HG03039 (cell line): ENCODE data around the gene TMEM63C.
"Not testable (repeated sequence)": the region's sequence is repeated elsewhere in the genome, so short reads cannot be mapped to it uniquely, and the experiment has no call there.

Source experiments
- ATAC-seq: cut with Tn5 transposase; IDR thresholded peaks from one replicate; pipeline ENCODE4 v1.9.1; 2021; ENCODE audit warnings: mild to moderate bottlenecking, moderate library complexity; ENCODE audit not compliant: unreplicated experiment

The TMEM63C gene

DNA sequence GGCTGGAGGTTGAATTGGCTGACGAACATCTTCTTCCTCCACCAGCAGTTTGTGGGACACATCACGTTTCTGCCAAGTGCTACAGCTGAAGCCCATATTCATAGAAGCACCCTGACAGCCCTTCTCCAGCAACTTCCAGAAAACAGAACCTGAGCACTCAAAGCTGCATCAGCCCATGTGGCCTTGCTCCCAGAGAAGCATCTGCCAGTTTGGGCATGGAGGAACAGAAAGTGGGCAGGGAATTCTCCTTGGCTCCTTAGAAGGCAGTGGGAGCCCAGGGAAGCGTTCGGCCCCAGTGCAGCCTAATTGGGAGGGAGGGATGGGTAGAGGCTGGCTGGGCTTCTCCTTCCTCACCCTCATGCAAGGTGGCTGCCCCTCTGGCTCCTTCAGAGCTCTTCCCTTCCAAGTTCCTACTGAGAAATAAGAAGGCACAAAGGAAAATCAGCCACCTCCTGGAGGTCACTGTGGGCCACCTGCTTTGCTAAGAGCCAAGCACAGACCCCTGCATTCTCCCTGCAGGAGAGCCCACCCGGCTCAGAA lies 93.5 kb downstream of the TMEM63C start:
- no peak for ATAC-seq

DNA sequence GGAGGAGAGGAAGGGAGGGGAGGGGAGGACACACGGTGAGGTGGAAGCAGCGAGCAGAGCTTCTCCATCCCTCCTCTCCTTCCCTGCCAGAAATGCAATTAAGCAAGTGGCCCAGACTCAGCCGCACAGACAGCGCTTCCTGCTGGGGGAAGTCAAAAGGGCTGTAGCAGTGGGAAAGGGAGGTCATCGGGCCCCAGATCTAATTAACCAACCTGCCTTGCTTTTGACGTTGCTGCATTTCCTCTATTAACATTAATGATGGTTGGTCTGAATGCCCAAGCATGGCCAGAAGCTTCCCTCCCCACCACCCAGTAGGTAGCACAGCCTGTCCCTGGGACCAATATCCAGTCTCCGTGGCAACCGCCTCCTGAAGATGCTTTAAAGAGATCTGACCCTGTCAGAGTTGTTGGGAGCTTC lies 94.0 kb downstream of the TMEM63C start:
- ATAC-seq: no peak

DNA sequence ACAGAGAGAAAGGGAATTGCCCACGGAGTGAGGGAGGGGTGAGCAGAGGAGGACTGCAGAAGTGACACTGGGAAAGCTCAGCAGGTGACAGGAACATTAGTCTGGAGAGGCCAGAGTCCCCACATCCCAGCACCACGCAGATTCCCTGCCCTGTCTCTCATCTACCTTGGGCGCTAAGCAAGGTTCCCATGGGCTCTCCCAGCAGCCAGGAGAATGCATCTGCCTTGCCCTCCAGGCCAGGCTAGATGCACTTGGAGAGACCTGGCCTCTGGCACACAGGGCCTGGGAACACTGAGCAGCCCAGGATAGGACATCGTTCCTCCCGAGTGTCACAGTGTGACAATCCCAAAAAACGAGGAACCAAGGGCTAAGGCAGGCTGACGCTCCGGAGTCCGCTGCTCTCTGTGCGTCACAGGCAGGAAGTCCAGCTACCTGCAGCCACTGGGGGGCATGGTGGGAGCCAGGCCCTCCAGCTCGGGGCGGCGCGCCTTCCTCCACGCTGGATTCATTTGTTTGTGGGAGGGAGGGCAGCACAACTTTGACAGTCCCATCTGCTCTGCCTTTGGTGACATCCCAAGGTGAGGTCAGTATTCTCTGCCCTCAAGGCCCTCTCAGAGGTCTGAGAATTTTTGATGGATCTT lies 94.8 kb downstream of the TMEM63C start:
- ATAC-seq: no peak

DNA sequence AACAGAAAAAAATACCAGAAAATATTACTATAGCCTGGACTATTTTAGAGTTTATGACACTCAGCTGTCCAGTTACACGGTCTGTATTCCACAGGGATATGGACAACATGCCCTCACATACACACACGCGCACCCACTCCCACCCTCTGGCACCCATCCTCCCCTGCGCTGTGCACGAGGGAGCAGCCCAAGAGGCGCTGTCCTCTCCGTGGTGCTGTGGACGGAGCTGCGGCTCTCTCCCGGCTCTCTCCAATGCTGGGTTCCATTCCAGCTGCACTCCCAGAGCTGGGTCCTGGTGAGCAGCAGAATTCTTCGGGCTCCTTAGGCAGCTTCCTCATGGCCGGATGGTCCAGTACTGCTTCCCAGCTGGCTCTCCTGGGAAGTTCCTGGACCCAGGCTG lies 95.4 kb downstream of the TMEM63C start:
- no peak for ATAC-seq

DNA sequence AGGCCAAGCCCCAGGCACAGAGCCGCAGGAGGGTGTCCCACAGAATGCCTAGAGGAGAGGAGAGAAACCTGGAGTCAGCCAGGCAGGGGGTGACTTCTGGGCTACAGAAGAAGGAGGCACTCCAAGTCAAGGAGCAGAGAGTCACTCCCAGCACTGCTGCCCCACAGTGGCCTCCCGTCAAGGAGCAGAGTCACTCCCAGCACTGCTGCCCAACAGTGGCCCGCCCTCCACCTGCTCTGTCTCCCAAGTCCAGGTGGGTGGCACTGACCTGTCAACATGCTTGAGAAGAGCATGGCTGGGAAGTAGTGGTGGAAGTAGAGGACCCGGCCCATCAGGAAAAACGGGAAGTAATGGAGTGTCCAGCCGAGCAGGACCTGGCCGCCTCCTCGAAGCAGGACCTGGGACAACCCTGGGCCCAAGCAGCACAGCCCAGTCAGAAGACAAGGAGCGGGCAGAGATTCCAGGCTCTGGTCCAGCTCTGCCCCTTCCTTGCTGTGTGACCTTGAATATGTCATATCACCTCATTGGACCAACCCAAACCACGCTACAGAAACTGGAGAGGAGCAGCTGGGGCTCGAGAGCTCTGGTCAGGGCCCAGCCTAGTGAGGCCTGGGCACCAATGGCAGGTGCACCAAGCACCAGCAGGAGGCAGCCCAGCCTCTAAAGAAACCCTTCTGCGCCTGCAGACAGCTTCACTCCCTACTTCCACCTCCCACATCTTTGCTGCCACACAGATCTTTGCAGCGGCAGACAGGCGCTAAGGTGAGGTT lies 97.0 kb downstream of the TMEM63C start:
- ATAC-seq: no peak

DNA sequence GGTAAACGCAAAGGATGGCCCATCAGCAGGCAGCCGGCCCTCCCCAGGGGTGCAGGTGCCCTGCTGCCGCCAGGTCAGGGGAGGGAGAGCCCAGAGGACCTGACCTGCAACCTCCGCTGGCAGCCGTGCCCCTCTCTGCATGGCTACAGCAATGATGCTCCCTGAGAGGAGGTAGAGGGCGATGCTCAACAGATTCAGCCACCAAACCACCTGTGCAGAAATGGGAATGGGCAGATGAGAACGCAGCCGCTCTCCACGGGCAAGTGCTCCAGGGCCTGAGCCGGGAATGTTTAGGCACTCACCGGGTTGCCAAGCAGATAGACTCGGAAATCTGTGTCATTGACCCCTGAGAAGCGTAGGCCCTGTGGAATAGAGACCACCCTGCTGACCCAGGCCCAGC lies 98.1 kb downstream of the TMEM63C start:
- ATAC-seq: no peak

DNA sequence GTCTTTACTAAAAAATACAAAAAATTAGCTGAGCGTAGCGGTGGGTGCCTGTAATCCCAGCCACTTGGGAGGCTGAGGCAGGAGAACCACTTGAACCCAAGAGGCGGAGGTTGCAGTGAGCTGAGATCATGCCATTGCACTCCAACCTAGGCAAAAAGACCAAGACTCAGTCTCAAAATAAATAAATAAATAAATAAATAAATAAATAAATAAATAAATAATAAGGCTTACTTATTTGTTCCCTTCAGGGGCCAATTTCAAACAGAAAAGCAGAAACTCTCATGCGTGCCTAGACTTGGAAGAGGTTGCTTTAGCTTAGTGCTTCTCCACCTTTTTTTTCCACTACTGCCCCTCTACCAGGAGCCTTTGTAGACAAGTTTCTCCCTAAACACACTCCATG lies 99.3 kb downstream of the TMEM63C start:
- not testable (repeated sequence) for ATAC-seq

DNA sequence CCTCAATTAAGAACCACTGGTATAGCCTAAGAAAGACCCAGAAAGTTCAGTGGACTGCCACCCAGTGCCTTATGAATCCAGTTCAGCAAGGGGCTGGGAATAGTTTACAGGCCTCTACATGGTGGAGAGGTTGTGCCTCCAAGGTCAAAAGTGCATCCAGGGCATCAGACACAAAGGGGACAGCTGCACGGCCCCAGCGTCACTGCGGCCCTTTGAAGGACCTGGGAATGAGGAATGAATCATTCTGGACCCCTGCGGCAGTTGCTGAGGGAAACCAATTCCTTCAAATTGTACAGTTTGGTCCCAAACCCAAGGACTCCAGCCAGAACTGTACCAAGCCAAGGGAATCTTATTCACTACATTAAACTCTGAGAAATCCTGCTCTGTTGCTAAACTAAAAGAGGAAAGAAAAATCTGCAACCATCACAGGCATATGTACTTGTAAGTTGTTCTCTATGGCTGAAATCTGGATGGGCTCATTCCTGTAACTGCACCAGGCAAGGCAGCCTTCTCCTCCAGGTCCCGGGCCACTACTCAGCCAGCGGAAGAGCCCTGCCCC lies 100.3 kb downstream of the TMEM63C start:
- no peak for ATAC-seq

DNA sequence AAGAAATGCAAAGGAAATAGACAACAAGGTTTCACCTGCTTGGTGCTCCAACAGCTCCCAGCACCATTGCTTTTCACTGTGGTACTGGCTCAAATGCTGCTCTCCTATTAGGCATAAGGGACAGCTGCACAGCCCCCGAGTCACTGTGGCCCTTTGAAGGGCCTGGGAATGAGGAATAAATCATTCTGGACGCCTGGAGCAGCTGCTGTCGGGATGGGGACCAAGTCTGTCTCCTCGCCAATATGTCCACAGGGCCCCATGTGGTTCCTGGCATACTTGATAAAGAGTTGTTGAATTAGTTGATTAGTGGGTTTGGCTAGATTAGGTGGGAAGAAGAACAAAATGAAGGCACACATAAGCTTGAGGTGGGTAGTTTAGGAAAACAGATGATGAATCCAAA lies 102.5 kb downstream of the TMEM63C start:
- ATAC-seq: no peak

DNA sequence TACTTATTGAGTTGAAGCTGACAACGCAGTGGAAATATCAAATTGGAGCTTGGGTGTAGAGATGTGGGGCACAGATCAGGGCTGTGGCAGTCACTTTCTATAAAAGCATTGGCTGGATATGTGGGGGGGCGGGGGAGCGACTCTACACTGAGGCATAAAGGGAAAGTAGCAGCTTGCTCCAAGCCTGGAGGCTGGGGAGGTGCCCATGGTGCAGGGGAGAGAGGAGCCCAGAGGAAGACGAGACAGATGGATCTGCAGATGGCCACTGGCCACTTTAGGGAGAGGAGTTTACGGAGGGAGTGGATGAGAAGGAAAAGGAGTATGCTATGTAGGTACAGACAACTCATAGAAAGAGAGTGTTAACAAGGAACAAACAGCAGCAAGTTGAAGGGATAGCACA lies 102.9 kb downstream of the TMEM63C start:
- ATAC-seq: no peak

DNA sequence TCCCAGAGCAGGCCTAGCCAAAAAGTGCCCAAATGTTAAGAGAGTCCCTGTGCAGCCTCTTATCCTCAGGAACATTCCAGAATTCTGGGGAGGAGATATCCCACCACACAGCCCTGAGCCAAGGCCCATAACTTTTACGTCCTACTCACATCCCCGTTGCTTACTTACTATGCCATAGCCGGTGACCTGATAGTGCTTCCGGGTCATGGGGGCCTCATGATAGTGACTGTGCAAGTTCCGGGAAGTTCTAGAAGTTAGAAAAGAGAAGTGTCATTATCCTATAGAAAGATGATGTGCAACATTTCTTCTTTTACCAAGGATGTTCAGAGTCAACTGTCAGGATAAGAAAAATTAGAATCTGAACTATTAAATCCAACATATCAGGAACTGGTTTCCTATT lies 105.0 kb downstream of the TMEM63C start:
- ATAC-seq: no peak

DNA sequence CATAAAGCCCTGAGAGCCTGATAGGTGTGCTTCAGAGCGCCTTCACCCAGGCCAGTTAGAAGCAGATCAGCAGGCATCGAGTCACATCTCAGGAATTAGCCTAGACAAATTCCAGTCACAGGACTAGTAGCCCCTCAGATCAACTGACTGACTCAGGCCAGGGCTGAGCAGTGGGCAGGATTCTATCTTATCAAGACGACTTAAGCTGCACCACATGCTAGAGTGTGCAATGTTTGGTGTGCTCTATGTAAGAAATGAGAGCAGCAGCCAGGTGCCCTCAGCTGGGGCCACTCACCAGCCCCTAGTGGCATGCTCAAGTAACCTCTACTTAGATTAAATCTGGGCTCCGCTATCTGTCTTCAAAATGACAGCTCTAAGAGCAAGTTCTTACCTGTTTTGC lies 109.1 kb downstream of the TMEM63C start:
- no peak for ATAC-seq

DNA sequence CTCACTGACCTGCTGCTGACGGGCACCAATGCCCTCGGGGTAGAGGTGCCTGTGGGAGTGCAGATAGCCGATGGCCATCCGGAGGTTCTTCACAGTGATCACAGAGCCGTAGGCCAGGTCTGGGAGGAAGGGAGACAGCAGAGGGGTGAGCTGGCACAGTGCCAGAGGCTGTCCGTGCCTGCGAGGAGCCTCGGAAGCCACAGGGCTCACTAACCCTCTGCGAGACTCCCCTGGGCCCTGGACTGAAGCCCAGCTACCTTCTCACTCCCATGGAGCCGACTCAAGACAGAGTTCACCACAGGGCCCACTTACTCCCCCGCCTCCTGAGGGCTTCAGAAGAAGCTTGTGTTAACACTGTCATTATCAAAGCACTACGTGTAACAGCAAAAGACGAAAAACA lies 114.6 kb downstream of the TMEM63C start:
- ATAC-seq: no peak

DNA sequence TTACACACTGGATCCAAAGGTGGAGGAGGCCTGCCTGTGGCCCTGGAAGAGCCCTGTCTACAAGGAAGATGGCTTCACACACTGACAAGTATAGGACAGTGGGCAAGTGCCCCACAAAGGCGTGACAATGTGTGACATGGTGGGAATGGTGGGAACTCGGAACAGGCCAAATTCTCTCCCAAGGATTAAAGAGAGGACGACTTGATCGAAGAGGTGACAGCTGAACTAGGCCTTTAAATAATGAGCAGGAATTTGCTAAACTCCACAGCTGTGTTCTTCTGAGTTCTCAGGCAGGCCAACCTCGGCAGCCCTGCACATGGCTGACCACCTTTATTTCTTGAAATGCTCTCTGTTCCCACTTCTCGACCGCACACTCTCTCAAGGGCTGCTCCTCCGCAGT lies 115.3 kb downstream of the TMEM63C start:
- no peak for ATAC-seq

DNA sequence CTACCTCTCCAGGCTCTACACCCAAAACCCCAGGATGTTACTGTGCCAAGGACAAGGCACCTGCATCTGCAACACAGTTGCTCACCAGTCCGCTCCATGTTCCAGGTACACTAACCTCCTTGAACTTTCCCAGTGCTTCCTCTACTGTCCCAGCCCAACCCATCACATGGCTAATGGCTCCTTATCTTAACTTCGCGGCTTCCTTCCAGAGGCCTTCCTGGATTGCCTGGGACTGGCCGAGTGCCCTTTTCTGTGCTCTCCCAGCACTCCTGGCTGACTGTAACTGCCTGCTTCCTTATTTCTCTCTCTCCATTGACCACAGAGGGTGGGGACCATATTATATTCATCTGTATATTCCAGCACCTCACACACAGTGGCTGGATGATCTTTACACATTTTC lies 118.2 kb downstream of the TMEM63C start:
- no peak for ATAC-seq

DNA sequence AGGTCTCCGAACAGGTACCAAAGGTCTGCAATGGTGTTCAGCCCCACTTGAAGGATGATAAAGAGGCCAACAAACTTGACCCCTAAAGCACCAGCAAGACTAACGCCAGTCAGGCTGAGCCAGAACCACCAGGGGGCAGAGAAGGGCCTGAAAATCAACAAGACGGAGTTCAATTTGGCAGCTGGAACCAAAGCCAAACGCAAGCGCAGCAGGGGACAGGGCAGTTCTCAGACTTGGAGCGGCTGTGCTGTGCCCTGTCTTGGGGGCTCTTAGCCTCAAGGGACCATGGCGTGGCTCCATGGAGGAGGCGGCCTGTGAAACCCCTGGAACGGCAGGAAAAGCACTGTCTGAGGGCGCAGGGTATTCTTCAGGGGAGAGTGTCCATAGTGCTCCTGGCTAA lies 119.5 kb downstream of the TMEM63C start:
- ATAC-seq: no peak

DNA sequence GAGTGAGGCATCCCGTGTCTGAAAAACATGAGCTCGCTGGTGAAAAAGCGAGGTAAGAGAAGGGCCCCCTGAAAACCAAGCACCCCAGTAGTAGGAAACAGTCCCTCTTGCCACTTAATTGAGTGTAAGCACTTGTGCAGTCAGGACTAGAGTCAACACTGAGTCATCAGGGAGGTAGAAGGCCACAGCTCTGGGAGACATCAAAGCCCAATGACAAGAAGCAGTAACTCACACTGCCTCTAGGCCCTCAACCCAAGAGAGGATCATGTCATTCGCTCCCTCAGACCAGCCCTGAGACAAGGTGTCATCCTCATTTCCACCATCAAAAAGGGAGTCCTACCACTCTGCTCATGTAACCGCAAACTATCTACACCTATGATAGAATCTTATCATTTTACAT lies 121.3 kb downstream of the TMEM63C start:
- no peak for ATAC-seq

DNA sequence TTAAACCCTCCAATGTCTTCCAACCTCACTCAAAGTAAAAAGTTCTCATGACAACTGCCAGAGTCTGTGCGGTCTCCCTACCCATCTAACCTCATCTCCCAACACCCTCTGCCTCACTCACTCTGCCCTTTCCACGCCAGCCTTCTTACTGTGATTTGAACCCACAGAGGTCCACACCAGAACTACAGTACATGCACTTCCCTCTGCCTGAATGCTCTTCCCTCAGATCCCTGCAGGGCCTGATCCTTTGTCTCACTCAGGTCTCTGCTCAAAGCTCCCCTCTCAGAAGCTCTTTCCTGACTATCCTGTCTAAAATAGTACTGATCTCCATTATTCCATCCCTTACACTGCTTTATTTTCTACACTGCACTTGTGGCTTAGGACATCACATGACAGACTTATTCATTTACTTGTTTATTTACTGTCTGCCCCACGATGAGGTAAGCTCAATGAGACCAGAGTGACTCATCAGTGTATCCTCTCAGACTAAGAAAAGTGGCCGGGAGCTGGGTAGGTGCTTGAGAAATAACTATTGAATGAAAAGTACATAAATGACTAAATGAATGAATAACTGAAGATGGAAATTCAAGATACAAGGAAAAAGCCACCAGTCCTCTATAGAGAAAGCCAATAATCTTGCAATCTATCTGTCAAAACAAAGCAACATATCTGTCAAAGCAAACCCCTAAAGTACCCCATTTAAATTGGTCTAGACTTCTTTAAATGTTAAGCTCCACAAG lies 122.0 kb downstream of the TMEM63C start:
- no peak for ATAC-seq

DNA sequence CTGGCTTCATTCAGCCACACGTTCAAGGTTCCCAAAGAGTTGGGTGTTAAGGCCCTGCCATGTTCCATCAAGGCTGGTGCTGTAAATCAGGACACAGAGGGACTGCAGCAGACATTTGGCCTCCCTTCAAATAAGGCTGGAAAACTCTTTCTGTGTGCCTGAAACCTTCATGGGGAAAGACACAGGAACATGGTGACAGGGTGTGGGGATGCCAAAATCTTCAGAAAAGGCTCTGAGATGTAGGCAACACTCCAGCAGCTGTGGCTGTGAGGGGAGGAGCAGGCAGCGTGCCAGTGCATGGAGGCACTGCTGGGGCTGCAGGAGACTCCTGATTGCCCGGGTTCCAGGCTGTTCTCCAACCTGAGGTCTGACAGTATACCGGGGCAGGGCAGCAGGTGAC lies 124.1 kb downstream of the TMEM63C start:
- ATAC-seq: no peak

DNA sequence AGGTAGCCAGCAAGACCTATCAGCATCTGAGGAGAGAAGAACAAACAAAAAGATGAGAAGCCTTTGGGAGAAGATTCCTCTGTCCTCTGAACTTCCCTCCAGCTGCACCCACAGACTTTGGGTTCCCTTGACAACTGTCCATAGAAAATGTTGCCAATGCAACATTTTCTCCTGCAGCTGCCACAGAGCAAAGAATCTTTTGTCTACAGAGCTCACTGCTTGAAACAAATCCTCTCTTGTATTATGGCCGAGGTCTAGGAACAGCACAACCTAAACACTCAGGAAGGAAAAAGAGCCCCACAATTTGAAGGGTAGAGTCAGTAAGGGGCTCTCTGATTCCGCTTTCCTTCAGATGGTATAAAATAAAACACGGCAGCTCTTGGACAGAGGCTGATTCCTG lies 124.8 kb downstream of the TMEM63C start:
- ATAC-seq: no peak

DNA sequence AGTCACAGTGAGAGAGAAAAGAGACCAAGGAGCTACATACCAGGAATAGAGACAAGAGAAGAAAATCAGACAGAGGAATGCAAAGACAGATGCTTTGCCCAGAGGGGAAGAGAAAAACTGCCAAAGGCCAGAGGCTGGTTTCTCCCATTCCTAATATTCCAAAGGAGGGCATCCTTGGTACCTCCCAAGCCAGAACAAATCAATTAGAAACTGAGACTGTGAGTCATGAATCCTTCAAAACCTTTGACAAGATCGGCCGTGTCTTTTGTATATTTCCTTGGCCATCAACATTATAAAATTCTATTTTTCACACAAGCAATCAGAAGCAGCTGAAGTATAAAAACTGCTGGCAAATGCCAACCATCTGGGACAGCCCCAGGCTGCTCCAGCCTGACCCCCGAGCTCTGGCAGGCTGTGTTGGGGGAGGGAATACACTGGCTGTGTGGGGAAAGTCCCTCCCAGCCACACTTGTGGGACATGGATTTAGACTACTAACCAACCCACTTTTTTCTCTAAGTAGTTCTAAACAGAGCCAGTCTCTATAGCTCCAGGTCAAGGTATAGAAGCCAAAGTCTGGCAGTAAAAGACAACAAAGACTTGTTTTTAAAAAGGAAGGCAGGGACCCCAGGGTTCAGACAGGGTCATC lies 125.4 kb downstream of the TMEM63C start:
- no peak for ATAC-seq
